ELR (cell line): Measurements from ENCODE around the gene MYL7.
A peak's percentile ranks its signal among the peaks of the same experiment; 100 is the strongest.
"Not testable (repeated sequence)": the region's sequence is repeated elsewhere in the genome, so short reads cannot be mapped to it uniquely, and the experiment has no call there.

Experiments used
- DNase-seq: peaks from one replicate; pipeline ENCODE4 v3.0.0-alpha.2; 2015; ENCODE audit warnings: low read depth

Gene MYL7

DNA sequence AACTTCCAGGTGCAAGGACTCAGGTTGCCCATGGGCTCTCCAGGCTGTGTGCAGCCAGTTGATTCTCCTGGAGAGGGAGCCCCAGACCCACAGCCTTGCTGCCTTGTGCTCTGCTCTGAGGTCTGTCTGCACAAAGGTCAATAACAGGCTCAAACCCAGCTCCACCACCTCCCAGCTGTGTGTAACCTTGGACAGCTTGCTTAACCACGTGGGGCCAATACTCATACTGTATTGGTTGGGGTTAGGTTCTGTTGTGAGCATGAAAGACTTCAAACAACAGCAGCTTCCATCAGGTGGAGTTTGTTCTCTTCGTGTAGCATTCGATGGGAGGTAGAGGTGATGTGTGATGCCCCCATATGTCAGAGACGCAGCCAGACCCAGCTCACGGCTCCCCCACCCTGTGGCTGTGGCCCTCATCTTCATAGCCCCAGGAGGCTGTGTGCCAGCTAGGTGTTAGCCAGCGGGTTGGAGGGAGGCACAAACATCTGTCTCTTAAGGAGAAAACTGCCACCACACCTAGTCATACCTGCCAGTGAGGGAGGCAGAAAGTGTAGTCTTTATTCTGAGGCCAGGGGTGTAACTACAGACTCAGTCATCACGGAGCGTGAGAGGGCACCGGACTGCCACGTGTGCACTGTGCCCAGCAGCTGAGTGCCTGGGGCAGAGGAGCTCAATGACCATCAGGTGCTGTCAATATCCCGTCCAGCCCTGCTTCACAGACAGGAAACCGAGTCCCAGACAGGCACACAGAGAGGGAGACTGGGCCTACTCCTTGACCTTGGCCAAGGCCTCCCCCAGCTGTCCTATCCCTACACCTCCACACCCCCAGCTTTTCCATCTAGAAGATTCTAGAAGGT, 9.7 kb downstream of the MYL7 start:
- DNase-seq = peak; percentile 37

DNA sequence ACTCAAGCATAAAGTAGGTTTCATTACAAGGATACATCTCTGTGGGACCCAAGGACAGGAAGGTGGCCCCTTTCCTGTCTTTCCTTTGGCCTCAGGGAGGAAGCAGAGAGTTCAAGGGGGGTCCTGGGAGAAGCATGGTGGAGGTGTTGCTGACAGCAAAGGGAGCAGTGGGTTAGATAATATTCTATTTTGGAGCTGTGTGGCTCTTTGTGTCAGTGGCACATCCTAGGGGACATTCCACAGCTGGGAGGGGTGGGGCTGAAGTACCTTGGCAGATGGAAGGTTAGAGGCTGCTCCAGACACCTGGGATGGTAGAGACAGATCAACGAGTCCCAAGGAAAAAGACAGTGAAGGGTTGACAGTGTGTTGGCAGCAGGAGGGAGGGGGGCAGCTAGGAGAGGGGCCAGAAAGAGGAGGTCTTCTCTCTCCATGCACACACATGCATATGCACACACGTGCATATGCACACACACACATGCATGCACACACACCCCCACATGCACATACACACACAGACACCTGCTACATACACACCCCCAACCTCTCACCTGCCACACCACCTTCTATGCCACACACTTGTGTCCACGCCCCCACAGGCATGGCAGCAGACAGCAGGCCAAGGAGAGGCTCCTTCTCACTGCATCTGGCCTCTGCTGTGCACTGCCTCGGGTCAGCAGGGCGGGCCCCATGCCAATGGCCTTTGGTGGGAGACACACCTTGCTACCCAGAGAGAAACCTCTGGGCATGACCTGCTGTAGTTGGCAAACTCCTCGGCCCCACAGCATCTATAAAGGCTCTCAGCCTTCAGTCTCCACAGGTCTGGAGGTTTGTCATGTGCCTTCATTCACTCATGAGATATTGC, 12.2 kb downstream of the MYL7 start:
- no peak for DNase-seq

DNA sequence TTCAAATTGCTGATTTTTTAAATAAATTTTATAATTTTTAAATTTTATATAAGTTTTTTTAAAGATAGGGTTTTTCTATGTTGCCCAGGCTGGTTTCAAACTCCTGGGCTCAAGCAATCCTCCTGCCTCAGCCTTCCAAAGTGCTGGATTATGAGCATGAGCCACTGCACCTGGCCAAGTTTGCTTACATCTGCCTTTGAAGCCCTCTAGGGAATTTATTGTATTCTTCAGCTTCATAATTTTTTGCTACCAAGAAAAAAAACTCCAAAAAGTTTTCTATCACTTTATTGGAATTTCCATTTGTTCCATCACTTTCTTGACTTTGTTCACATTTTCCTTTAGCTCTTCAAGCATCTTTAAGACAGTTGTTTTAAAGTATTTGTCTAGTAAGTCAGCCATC, 14.0 kb downstream of the MYL7 start:
- DNase-seq = no peak

DNA sequence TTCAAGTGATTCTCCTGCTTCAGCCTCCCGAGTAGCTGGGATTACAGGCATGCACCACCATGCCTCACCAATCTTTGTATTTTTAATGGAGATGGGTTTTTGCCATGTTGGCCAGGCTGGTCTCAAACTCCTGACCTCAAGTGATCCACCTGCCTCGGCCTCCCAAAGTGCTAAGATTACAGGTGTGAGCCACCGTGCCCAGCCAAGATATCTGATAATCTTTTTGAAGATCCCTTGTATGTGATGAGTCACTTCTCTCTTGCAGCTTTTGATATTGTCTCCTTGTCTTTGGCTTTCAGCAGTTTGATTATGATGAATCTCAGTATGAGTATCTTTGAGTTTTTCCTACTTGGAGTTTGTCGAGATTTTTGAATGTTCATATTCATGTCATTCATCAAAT, 14.6 kb downstream of the MYL7 start:
- not testable (repeated sequence) for DNase-seq

DNA sequence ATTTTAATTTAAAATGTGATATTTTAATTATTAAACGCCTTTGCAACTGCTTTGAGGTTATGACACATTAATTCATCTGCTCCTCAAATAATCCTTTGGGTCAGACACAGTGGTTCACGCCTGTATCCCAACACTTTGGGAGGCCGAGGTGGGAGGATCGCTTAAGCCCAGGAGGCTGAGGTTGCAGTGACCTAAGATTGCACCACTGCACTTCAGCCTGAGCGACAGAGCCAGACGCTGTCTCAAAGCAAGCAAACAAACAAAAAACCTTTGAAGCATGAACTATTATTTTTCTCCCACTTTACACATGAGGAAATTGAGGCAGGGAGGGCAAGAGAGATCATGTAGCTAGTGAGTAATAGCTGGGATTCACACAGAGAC, 16.3 kb downstream of the MYL7 start:
- DNase-seq = no peak

DNA sequence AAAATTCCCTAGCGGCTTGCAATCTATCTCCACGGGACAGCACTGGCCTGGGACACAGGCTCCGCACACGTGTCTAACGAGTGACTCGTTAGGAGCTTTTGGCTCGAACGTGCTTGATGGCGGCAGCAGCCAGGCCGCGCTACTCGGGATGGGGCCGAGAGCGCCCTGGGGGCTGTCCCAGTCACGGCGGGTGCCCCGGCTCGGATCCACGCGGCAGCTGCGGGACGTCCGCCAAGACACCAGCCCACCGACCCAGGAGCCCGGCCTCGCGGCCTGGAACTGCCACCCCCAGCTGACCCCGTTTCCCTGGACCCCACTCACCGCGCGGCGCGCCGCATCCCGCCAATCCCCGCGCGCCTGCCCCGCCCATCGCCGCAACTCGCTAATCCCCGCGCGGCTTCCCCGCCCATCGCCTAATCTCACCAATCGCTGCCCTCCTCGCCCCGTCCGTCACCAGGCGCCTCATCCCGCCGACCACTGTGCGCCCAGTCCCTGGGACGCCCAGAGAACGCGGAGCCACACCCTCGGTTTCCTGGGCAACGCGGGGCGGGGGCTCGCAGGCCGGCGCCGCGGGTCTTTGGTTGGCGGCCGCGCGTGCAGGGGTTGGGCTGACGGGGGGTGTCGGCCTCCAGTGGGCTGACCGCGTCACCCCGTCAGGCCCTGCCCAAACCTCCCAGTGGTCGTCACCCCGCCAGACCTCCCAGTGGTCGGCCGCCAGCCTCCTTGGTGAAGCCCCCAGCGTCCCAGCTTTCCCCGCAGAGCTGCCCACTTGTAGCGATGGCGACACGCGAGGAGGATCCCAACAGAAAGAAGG, 17.7 kb downstream of the MYL7 start, which contains the start of gene POLD2:
TSS of gene POLD2 (minus strand) at position 359 of the 814 bp plus-strand sequence. CDS start 1,495 bp downstream, outside the sequence.
- peak; percentile 99 for DNase-seq

DNA sequence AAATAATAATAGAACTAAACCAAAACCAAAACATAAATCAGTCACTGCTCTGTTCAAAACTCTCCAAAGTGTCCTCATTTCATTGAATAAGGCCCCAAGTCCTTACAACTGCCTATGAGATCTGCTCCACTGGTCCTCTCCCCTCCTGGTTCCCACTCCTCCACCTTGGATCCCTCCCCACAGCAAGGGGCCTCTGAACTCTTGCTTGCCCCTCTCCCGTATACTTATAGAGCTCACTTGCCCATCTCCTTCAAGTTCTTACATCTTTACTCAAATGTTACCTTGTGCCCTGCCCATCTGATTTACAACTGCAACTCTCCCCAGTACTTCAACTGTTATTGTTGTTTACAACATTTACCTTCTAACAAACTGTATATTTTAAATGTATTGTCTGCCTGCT, 18.6 kb downstream of the MYL7 start:
- DNase-seq = no peak

DNA sequence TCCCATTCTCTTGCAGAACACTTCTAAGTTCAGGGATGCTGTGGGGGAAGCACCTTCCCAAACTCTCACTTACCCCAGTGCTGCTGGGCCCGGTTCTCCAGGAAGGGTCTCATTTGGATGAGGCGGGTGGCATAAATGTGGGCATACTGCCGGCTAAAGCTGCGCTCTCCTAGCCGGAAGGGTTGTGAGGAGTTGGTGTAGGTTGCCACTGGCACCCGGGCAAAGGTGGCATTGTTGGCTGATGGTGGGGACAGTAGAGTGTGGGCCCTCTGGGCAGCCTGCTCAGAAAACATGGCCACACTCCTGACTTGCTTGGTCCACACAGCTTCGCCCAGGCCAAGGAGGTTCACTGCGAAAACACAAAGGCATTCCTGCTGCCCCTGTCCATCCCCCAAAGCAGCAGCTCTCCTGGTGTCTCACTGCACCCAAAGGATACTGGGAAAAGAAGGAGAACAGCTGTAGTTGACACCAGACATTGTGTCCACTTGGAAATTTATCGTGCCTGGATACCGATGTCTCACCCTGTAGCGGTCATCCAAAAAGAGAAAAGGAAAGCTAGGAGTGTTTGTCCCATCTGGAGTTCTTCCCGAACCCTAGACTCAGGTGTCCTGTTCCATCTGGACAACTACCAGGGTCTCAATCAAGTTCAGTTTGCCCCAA, 19.2 kb downstream of the MYL7 start:
- no peak for DNase-seq

DNA sequence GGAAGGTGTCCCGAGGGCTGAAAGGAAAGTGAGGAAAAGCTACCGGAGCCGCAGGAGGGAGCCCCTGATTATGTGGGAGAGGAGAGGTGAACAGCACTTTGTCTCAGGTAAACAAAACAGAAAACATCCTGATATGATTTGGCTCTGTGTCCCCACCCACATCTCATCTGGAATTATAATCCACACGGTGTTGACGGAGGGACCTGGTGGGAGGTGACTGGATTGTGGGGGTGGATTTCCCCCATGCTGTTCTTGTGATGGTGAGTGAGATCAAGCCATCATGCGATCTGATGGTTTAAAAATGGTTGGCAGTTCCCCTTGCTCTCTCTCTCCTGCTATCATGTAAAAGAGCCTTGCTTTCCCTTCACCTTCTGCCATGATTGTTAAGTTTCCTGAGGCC, 20.7 kb downstream of the MYL7 start:
- no peak for DNase-seq

DNA sequence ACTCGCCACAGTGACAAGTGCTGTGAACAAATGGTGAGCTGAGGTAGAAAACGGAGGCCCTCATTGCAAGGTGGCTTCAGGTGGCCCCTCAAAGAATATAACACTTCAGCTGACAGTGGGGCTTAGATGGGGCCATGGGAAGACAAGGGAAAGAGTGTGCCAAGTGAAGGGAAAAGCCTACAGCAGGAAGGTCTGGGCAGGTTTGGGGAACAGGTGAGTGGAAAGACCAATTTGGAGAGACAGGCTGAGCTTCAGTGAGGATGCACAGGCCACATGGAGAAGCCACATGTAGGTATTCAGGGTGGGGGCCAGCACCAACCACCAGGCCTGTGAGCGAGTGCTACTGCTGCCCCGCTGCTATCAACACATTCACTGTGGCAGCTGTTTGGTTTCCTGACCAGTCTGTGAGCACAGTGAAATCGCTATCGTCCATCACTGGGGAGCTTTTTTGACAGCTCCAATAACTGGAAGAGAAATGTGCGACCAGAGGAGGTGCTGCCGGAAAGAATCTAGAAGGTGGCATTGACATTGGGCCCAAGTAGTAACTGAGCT, 21.2 kb downstream of the MYL7 start:
- DNase-seq = no peak

DNA sequence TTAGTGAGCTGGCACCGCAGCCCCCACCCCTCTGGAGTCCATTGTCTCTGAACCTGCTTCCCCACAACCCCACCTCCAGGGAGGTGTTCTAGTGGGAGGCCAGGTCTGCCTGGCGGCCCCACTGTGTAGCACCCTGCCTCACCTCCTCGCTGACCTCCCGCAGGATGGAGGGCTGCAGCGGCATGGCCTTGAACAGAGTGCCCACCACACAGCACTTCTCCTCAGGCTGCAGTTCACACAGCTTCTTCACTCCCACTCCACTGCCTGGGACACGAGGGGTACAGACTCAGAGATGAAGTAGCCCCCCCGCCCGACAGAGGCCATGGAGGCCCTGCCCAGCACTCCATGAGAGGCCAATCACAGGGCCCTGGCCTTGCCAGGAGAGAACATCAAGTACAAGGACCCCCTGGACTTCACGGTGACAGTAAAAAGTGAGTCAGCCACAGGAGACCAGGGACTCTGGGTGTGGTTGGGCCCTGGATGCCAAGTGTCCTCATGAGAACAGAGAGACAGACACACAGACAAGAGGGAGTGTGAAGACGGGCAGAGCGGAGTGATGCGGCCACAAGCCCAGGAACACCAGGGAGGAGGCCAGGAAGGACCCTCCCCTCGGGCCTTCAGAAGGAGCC, 23.2 kb downstream of the MYL7 start:
- no peak for DNase-seq

DNA sequence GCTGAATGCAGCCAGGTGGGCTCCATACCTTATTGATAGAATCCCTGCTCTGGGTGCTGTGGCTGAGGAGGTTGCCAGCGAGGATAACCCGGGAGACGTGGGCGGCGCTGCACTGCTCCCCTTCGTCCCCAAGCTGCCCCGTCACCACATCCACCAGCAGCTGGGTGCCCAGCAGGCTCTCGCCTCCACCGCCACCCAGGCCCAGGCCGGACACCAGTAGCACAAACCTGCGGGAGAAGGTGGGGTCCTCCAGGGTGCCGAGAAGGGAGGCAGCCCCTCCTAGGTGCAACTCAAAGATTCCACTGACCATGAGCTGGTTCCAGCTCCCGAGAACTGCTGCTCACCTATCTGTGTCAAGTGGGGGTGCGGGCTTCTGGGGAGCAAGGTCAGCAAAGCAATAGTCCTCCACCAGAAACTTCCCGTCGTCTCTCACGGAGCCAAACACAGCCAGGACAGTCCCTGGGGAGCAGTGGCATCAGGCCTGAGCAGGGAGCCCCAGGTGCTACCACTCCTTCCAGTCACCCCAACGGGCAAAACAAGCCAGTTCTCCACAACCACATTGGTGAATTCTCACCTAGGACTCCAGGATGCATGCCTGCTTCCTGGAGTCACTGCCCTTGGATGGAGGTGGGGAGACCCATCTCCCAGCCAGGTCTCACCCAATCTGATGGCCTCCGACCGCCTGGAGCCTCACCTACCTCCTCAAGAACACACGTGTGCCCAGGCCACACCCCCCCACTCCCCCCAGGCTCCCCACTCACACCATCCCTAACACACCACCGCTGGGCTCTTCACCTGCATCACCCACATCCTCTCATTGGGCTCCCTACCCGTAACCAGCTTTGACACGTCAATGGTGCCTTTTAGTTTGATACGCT, 24.1 kb downstream of the MYL7 start:
- DNase-seq = no peak

DNA sequence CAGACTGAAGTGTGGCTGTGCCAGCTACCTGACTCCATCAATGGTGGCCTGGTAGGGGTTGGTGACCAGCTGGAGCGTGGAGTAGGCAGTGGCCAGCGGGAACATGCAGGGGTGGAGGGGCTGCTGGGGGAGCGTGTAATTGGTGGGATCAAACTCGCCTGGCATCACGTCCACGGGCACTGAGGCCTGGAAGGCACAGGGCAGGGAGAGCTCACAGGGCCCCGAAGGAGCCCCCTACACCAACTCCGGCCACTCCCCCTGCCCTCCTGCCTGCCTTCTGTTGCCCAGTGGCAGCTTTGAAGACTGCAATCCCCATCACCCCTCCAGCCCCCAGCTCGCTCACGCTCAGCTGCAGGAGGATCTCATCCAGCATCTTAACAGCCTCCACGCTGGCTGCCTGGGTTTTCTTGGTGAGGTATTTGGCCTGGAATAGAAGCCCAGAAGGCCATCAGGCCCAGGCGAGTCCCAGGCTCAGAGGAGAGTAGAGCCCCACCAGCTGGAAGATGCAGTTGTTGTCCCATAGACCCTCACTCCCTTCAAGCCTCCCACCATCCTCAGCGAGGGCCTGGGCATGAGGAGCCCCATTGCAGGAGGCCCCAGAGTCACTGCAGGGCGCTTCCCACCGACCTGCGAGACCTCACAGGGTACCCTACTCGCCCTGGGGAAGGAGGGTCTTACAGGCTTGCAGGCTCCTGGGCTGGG, 24.9 kb downstream of the MYL7 start:
- no peak for DNase-seq

DNA sequence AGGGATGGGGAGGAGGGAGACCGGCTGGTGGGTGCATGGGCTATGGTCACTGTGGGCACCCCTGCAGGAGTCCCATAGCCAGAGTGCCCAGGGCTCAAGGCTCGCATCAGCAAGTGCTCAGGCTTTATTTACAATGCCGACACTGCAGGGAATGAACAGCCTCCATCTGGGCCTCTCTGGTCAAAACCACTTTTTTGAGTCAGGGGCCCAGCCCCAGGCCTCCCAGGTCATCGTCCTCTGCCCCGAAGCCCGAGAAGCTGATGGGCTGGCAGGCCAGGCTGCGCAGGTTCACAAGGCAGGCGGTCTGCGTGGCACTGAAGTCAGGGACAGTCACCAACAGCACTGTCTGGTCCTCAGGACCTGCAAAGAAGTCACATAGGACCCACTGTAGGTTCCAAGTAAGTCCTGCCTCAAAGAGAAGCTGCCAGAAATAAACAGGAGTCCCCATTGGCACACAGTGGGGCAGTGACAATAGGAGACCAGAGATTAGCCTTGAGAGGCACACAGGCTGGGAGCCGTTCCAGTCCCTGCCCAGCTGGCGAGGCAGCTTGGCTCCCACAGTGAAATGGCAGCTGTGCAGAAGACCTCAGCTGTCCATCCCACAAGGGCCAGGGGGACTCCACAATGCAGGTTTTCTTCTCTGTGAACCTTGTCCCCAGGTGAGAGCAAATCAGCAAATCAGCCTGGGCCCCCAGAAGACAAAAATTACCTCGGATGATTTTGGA, 26.4 kb downstream of the MYL7 start:
- DNase-seq = no peak

DNA sequence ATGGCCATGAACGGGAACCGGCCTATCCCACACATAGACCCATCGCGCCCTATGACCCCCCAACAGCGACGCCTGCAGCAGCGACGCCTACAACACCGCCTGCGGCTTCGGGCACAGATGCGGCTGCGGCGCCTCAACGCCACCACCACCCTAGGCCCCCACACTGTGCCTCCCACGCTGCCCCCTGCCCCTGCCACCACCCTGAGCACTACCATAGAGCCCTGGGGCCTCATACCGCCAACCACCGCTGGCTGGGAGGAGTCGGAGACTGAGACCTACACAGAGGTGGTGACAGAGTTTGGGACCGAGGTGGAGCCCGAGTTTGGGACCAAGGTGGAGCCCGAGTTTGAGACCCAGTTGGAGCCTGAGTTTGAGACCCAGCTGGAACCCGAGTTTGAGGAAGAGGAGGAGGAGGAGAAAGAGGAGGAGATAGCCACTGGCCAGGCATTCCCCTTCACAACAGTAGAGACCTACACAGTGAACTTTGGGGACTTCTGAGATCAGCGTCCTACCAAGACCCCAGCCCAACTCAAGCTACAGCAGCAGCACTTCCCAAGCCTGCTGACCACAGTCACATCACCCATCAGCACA, 27.3 kb downstream of the MYL7 start:
- DNase-seq = no peak

DNA sequence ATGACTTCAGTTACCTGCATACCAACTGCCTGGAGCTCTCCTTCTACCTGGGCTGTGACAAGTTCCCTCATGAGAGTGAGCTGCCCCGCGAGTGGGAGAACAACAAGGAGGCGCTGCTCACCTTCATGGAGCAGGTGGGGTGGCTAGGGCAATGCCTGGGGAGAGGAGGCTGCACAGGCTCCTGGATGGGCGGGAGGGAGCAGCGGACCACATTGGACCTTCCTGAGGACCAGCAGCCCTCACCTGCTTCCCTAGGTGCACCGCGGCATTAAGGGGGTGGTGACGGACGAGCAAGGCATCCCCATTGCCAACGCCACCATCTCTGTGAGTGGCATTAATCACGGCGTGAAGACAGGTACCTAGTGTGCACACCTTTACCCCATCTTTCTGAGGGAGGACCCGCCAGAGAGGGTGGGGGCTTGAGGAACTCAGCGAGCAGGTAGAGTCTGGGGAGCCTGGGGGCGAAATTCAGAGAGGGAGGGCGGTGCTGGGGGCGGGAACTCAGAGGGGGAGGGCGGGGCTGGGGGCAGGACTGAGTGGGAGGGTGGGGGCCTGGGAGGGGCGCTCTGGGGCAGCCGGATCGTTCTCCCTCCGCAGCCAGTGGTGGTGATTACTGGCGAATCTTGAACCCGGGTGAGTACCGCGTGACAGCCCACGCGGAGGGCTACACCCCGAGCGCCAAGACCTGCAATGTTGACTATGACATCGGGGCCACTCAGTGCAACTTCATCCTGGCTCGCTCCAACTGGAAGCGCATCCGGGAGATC, 28.0 kb downstream of the MYL7 start:
- no peak for DNase-seq

DNA sequence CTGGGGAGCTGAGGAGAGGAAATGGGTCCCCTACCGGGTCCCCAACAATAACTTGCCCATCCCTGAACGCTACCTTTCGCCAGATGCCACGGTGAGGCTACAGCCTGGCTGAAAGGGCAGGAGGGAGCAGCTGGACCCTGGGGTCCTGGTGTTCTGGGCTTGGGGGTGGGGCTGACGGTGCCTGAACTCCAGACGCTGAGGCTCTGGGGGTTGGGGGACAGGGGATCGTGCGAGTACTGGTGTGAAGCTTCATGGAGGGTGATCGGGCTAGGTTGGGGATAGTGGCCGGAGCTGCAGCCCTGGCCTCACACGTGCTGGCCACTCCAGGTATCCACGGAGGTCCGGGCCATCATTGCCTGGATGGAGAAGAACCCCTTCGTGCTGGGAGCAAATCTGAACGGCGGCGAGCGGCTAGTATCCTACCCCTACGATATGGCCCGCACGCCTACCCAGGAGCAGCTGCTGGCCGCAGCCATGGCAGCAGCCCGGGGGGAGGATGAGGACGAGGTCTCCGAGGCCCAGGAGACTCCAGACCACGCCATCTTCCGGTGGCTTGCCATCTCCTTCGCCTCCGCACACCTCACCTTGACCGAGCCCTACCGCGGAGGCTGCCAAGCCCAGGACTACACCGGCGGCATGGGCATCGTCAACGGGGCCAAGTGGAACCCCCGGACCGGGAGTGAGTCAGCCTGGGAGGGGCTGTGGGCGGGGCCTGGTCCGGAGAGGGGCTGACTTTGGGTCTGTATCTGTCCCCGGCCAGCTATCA, 28.7 kb downstream of the MYL7 start:
- DNase-seq = no peak
